Measurements from ENCODE around the gene ACVR1C. TPM values are rescaled to one million over a fixed set of nuclear protein-coding genes. Genes with fewer than 3 reads are reported as not detected.

The ACVR1C gene
- total and polyA plus RNA-seq, 2 of the 4 experiments (the other 2 are of a cell fraction), result 0.07 to 0.18 TPM

DNA sequence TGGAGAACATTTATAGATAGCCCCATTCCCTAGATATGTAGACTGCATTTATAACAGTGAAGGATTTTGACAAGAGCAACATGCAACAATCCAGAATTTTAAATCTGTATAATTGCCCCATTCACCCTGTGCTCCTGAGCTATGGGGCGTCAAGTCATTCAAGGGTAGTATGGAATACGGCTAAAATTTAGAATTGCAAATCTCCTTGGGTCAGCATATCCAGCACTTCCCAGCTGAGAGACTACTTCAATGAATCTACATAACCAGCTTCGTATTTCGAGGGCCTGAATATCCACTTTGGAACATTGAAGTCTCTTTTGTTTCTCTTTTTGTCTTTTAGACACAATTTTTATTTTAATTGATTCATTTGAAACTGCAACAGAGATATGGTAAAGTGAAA, 28.4 kb upstream of the ACVR1C start:
- ATAC-seq (ENCODE audit: low read depth), result no peak
- Histone ChIP-seq H3K14ac (replicated peaks; ENCODE audit: low read depth, low read length) (no peak overlapping the region), H3K23ac (ENCODE audit: low read depth, low read length) (no peak overlapping the region), H4K5ac (ENCODE audit: low read depth, low read length) (no peak overlapping the region), H3K36me3 (ENCODE audit: control insufficient read depth, insufficient read depth, low read length) (no peaks in the 10 kb centered on the region), H2BK5ac (ENCODE audit: low read depth, low read length, poor library complexity, severe bottlenecking) (no peak overlapping the region), H4K20me1 (ENCODE audit: insufficient read depth, low read length) (no peaks in the 10 kb centered on the region), H2AK5ac (ENCODE audit: low read depth, low read length) (no peak overlapping the region), H3K79me1 (ENCODE audit: low read depth in 1 of 2, low read length in 2 of 2) (no peaks in the 10 kb centered on the region), H2AK9ac (replicated peaks; ENCODE audit: low read depth, low read length, poor library complexity) (no peak overlapping the region), H3K18ac (ENCODE audit: low read depth, low read length) (no peak overlapping the region), H3K4me1 (ENCODE audit: control insufficient read depth, insufficient read depth, low read length) (no peaks in the 10 kb centered on the region), H2AFZ (replicated peaks; ENCODE audit: low read length, poor library complexity) (no peak overlapping the region), H4K91ac (ENCODE audit: insufficient read depth, low read depth, low read length) (no peak overlapping the region), H3K27me3 (ENCODE audit: control insufficient read depth, insufficient read depth, low read length) (no peaks in the 10 kb centered on the region), H4K8ac (ENCODE audit: low read depth in 2 of 2, low read length in 2 of 2) (no peak overlapping the region), H3K27ac (ENCODE audit: insufficient read depth, low read length) (no peak overlapping the region), H3K9me1 (ENCODE audit: insufficient read depth, low read length) (no peaks in the 10 kb centered on the region), H3K9ac (ENCODE audit: low read depth, low read length) (no peak overlapping the region), H3K4me3 (ENCODE audit: insufficient read depth, low read depth, low read length) (no peak overlapping the region), H3K56ac (ENCODE audit: extremely low read depth, insufficient read depth, low read length) (no peak overlapping the region), H3K9me3 (ENCODE audit: control insufficient read depth, insufficient read depth, low read length) (no peaks in the 10 kb centered on the region), H2BK15ac (ENCODE audit: low read depth, low read length) (no peak overlapping the region), H3K4ac (ENCODE audit: low read depth, low read length) (no peak overlapping the region), H3K4me2 (ENCODE audit: low read depth, low read length) (no peak overlapping the region), H2BK120ac (ENCODE audit: low read depth, low read length) (no peak overlapping the region), H2BK20ac (ENCODE audit: low read depth, low read length) (no peak overlapping the region)
- POLR2A ChIA-PET (ENCODE audit: unreplicated experiment), result no interaction called here
- intact Hi-C loops (cut with micrococcal nuclease), result no loop called here
- CTCF ChIA-PET, result interaction anchor here (1.1 kb wide), 1 partner anchor 9 kb away, joined by 3 read pairs; no protein-coding TSS in a partner anchor
- WGBS, 2 experiments (ENCODE audit: extremely low coverage in 2 of 2, insufficient read length in 1 of 2), result no CpG with 5 or more reads among the region's 4 CpGs
- no peak for DNase-seq
- dilution Hi-C loops (cut with HindIII; ENCODE audit: low sequenced_read_pairs, unreplicated experiment), result no loop called here
- BruUV-seq (replicated peaks), result no TSS peak
- in situ Hi-C loops (cut with MboI; ENCODE audit: low sequenced_read_pairs), result no loop called here
- TF ChIP-seq, protein P1, sequence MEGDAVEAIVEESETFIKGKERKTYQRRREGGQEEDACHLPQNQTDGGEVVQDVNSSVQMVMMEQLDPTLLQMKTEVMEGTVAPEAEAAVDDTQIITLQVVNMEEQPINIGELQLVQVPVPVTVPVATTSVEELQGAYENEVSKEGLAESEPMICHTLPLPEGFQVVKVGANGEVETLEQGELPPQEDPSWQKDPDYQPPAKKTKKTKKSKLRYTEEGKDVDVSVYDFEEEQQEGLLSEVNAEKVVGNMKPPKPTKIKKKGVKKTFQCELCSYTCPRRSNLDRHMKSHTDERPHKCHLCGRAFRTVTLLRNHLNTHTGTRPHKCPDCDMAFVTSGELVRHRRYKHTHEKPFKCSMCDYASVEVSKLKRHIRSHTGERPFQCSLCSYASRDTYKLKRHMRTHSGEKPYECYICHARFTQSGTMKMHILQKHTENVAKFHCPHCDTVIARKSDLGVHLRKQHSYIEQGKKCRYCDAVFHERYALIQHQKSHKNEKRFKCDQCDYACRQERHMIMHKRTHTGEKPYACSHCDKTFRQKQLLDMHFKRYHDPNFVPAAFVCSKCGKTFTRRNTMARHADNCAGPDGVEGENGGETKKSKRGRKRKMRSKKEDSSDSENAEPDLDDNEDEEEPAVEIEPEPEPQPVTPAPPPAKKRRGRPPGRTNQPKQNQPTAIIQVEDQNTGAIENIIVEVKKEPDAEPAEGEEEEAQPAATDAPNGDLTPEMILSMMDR (conservative IDR thresholded peaks at IDR 0.05; ENCODE audit: low read depth, low read length), result no peak
- TF ChIP-seq, protein P2, sequence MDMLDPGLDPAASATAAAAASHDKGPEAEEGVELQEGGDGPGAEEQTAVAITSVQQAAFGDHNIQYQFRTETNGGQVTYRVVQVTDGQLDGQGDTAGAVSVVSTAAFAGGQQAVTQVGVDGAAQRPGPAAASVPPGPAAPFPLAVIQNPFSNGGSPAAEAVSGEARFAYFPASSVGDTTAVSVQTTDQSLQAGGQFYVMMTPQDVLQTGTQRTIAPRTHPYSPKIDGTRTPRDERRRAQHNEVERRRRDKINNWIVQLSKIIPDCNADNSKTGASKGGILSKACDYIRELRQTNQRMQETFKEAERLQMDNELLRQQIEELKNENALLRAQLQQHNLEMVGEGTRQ (IDR thresholded peaks at IDR 0.05; ENCODE audit: low read depth, low read length), result no peak
- no peak for TF ChIP-seq MAZ (IDR thresholded peaks at IDR 0.05; ENCODE audit: borderline replicate concordance, low read depth, low read length)
- TF ChIP-seq MXI1 (IDR thresholded peaks at IDR 0.05; ENCODE audit: borderline replicate concordance, low read depth, low read length), result no peak
- TF ChIP-seq BHLHE40 (IDR thresholded peaks at IDR 0.05; ENCODE audit: low read depth, low read length), result no peak
- TF ChIP-seq CEBPB (IDR thresholded peaks at IDR 0.05; ENCODE audit: low read depth, low read length), result no peak
- TF ChIP-seq SMC3 (IDR thresholded peaks at IDR 0.05; ENCODE audit: low read depth, low read length), result no peak
- TF ChIP-seq POLR2A (IDR thresholded peaks at IDR 0.05; ENCODE audit: low read depth, low read length), result no peak
- TF ChIP-seq NFE2L2 (IDR thresholded peaks at IDR 0.05; ENCODE audit: low read depth, low read length), result no peak
- no peak for TF ChIP-seq MAFK (IDR thresholded peaks at IDR 0.05; ENCODE audit: low read depth, low read length)
- TF ChIP-seq, protein P3, sequence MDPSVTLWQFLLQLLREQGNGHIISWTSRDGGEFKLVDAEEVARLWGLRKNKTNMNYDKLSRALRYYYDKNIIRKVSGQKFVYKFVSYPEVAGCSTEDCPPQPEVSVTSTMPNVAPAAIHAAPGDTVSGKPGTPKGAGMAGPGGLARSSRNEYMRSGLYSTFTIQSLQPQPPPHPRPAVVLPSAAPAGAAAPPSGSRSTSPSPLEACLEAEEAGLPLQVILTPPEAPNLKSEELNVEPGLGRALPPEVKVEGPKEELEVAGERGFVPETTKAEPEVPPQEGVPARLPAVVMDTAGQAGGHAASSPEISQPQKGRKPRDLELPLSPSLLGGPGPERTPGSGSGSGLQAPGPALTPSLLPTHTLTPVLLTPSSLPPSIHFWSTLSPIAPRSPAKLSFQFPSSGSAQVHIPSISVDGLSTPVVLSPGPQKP (IDR thresholded peaks at IDR 0.05; ENCODE audit: borderline replicate concordance, low read depth, low read length), result no peak
- TF ChIP-seq RFX5 (IDR thresholded peaks at IDR 0.05; ENCODE audit: low read depth, low read length), result no peak
- TF ChIP-seq RAD21 (IDR thresholded peaks at IDR 0.05; ENCODE audit: low read length), result no peak
- no peak for TF ChIP-seq RCOR1 (IDR thresholded peaks at IDR 0.05; ENCODE audit: insufficient replicate concordance, low read length)
- TF ChIP-seq CHD1 (IDR thresholded peaks at IDR 0.05; ENCODE audit: low read depth, low read length), result no peak
- TF ChIP-seq FOS (IDR thresholded peaks at IDR 0.05; ENCODE audit: low read depth, low read length), result no peak

Data from IMR-90 (cell line).